Hepatocyte (in vitro differentiated cells): ENCODE measurements around the gene SELENOK.
A peak's percentile ranks its signal among the peaks of the same experiment; 100 is the strongest.

Source experiments
- CTCF ChIP-seq: fragments of 200-600 bp; sonication (generic); IDR thresholded peaks from 2 replicates; pipeline ENCODE4 v1.5.1; 2016; ENCODE audit warnings: antibody characterized with exemption, mild to moderate bottlenecking; ENCODE audit not compliant: poor library complexity
- EZH2 ChIP-seq: fragments of 200-600 bp; sonication (generic); IDR thresholded peaks from 2 replicates; pipeline ENCODE4 v1.6.1; 2016; ENCODE audit warnings: antibody characterized with exemption, mild to moderate bottlenecking, borderline replicate concordance
- EZH2phosphoT487 ChIP-seq: fragments of 200-600 bp; sonication (generic); IDR thresholded peaks from one replicate; pipeline ENCODE4 v1.6.1; 2018; ENCODE audit warnings: antibody characterized with exemption, mild to moderate bottlenecking, low read depth, moderate library complexity; ENCODE audit not compliant: unreplicated experiment, severe bottlenecking

- peak; percentile 39 for TF ChIP-seq CTCF
- peak; percentile 50 for TF ChIP-seq EZH2
- no peak for TF ChIP-seq EZH2phosphoT487
Observed at GRCh38 chr3:53845103-53845880, 46.4 kb downstream of the SELENOK start.
